DMS53 (cell line): ENCODE data around the gene OSTF1.

ENCODE experiments used
- DNase-seq: peaks from one replicate; lab custom pipeline; 2025; lab: John Stamatoyannopoulos, UW

The OSTF1 gene, protein sequence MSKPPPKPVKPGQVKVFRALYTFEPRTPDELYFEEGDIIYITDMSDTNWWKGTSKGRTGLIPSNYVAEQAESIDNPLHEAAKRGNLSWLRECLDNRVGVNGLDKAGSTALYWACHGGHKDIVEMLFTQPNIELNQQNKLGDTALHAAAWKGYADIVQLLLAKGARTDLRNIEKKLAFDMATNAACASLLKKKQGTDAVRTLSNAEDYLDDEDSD

DNA sequence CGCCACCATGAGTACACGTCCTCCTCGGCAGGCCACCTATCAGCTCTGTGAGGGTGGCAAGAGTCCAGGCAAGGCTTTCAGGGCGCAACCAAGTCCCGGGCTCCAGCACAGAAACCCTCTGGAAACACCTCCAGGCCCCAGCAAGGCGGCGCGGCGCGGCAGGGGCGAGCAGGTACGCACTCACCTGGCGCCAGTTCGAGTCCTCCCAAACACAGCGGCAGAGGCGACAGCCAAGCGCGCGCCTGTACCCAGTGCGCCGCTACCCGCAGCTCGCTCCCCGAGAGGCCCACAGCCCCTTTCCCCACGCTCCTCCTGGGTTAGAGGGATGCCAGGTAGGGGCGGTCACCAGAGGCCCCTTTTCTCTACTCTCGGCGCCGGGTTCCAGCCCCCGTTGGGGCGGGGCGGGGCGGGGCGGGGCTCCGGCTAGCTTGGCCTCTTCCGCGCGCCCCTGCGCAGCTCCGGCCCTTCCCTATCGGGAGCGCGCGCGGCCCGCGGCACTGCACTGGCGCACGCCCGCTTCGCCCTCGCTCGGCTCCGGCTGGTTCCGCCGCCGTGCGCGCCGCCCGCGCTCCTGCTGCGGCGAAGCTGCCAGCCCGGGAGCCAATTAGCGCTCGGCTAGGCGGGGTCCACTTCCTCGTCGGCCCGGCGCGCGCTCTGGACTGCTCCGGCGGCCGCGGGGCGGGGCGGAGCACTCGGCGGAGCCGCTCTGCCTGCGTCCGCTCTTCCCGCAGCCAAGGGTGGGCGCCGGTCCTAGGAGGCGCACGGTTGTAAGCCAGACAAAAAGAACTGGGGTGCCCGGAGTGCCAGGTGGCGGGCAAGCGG lies at the start of gene OSTF1, which contains the start of gene NMRK1:
Gene OSTF1 (plus strand): TSS at position 691 of the 822 bp plus-strand sequence. CDS start 179 bp downstream, outside the sequence.
Gene NMRK1 (minus strand): TSS at position 332 of the 822 bp plus-strand sequence. CDS start 5,040 bp downstream, outside the sequence.
- peak; percentile 97 for DNase-seq

DNA sequence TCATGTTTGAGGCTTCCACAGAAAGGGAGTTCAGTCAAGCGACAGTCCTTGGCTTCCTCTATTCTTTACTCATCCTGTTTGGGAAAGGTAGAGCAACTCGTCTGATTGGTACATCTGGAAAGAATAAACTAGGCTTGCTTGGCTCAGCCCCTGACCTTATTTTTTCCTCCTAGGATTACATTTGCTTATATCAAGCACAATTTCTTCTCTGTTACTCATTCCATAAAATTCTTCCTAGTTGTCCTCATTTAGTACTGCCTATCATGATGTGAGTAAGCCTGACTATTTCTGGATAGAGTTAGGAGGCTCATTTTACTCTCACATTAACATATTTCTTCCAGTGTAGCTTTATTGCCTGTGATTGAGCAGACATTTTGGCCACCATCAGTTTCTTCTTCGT lies 49.3 kb upstream of the OSTF1 start:
- DNase-seq = no peak

DNA sequence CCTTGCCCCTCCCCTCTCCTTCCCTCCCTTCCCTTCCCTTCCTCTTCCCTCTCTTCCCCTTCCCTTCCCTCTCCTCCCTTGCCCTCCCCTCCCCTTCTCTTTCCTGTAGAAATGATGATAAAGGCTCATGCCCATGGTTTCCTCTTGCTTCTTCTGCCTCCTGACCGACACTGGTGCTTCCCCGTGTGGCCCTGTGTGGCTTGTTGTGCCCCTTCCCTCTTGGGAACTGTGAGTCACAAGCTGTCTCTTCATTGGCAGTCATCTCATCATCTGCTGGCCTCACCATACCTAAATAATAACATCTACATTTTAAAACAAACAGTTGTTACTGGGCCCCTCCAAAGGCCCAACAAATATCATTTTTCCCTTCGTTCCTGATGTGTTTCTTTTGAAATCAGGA lies 48.5 kb upstream of the OSTF1 start:
- DNase-seq = no peak

DNA sequence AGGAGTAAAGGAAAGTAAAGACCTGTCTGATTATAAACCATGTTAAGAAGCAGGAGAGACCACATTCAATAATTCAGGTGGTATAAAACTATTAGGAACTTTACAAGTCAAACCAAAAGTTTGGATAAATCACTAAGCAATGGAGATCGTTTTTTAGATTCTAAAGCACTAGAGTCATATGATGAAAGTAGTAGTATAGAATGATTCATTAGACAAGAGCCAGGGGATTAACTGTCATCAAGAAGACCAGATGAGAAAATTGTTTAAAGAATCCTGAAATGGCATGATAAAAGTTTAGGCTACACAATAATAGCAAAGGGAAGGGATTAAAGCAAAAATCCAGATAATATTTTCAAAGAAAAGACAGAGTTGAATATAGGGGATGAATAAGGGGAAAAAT lies 47.3 kb upstream of the OSTF1 start:
- no peak for DNase-seq

DNA sequence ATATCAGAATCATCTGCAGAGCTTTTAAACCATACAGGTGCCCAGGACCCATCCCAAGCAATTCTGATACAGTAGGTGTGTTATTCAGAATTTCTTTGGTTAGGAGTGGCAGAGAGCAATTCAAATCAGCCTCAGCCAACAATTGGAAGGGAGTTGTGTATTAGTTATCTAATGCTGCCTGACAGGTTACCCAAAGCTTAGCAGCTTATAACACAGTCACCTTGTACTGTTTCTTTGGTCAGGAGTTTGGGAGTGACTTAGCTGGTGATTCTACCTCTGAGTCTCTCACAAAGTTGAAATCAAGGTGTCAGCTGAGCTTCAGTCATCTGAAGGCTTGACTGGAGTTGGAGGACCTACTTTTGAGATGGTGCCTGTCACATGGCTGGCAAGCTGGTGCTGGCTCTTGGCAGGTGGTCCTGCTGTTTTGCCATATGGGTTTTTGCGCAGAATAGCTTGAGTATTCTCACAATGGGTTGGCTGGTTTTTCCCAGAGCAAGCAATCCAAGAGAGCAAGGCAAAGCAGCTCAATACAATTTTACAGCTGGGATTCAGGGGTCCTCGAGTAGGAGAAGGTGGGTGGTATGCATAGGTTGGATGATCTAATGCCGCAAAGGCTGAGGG lies 41.5 kb upstream of the OSTF1 start:
- no peak for DNase-seq

DNA sequence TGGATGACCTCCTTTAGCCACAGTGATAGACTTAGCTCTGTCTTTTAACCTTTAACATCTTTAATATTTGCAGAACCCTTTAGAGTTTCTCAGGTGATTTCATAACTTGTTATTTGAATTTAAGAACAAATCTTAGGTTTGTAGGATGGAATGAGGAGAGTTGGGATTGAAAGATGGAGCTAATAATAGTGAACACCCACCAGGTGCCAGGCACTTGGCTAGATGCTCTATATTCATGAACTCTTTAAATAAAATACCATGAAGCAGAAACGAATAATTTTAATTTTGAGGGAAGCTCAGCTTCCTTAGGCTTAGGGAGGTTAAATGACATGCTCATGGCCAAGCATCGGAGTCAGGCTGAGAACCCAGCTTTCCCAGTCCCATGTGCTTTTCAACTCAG lies 40.8 kb upstream of the OSTF1 start:
- DNase-seq = no peak

GRCh38 chr9:75051285-75051684 lies 37.0 kb upstream of the OSTF1 start:
- no peak for DNase-seq

DNA sequence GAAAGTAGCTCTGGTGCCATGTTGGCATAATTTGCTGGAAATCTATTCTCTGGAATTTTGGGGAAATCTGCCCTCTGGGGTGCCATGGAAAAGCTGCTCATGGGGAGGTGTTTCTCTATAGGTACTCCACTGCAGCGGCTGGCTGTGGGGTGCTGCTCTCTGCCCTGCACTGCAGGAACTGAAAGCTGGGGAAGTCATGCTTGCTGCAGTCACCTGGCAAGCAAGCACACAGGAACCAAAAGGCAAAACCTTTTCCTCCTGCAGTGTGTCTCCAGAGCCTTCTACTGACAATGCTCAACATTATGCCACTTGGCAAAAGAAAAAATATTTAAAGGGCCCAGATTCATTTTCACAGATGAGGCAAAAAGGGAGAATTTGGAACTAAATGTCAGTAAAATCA lies 34.4 kb upstream of the OSTF1 start:
- DNase-seq = no peak

GRCh38 chr9:75054368-75055001 lies 33.8 kb upstream of the OSTF1 start:
- DNase-seq = no peak

DNA sequence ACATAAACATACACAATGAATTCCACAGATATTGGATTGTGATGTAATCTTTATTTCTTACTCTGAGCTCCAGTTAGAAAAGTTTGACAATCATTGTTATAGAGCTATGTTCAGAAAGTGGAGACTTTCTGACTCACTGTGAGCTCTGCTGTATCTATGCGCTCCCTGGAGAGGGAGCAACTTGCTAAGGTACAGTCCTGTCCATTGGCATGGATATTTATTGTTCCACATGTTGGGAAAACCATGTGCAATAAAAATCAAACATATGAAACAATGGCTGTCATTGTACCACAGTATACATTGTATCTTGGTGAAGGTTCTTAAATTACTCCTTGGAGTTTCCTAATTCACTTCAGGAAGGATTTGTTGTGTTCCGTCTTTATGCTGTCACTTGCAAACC lies 27.1 kb upstream of the OSTF1 start:
- DNase-seq = no peak

GRCh38 chr9:75063556-75064305 lies 24.6 kb upstream of the OSTF1 start:
- DNase-seq = no peak

- no peak for DNase-seq
These were observed 23.8 kb upstream of the OSTF1 start for GRCh38 chr9:75064307-75065025.

- DNase-seq = no peak
These were observed 22.8 kb upstream of the OSTF1 start for GRCh38 chr9:75065510-75065909.

GRCh38 chr9:75067894-75068293 lies 20.4 kb upstream of the OSTF1 start:
- no peak for DNase-seq

DNA sequence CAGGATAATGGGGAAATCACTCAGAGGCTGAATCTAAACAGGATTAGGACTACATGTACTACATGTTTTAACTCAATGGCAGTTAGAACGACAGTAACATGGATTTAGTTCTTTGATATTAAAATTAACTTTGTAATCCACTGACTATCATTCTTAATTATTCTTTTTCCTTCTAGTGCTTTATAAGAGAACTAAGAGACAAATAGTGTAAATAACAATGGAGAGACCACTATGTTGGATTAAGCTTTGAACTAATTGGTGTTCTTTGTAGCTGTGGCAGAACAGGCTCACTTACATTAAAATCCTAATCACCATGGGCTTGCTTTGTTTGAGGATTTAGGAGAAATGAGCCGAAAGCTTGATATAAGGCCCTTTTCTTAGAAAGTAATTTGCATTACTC lies 19.1 kb upstream of the OSTF1 start:
- DNase-seq = no peak

DNA sequence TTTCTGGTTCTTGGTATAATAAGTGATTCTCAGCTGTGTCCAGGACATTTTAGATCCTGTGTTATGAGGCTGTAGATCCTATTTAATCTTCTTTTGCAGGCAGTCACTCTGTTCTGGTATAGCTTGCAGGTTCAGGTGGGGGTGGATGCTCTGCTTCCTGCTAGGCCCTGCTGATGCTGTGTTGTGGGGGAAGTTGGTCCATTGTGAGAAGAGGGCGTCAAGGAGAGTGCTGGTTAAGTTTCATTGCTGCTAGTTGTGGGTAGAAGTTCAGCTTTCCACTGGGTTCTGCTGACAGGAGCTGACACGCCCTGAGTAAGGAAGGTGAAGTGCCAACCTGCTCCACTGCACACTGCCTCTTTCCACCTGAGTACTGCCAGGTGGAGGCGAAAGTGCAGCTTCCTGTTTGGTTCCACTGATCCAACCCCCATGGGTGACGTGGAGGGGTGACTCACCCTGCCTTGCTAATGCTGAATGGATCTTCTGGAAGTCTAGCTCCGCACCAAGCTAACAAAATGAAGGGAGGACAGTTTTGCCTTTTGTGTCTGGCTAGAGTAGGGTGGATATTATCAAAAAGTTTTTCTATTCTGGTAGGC lies 16.7 kb upstream of the OSTF1 start:
- DNase-seq = peak; percentile 96

- DNase-seq = peak; percentile 4
These were observed 15.4 kb upstream of the OSTF1 start for GRCh38 chr9:75072895-75073294.

DNA sequence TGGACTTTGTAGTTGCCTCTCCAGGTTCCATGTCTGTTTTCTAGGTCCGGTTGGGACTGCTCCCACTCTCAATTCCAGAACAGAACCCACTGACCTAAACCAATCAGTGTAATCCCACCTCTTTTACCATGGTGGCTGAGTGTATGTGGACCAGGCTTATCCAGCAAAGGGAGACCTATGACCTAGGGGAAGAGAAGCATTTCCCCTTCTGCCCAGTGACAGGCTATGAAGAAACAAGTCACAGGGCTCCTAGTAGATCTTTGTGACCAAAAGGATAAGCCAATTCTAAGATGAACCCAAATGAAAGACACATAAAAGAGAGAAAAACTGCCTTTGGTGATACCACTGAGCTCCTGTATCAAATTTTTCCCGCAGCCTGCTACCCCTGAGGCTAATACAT lies 6.7 kb upstream of the OSTF1 start:
- no peak for DNase-seq

GRCh38 chr9:75083188-75083970 lies 4.9 kb upstream of the OSTF1 start:
- DNase-seq = no peak

DNA sequence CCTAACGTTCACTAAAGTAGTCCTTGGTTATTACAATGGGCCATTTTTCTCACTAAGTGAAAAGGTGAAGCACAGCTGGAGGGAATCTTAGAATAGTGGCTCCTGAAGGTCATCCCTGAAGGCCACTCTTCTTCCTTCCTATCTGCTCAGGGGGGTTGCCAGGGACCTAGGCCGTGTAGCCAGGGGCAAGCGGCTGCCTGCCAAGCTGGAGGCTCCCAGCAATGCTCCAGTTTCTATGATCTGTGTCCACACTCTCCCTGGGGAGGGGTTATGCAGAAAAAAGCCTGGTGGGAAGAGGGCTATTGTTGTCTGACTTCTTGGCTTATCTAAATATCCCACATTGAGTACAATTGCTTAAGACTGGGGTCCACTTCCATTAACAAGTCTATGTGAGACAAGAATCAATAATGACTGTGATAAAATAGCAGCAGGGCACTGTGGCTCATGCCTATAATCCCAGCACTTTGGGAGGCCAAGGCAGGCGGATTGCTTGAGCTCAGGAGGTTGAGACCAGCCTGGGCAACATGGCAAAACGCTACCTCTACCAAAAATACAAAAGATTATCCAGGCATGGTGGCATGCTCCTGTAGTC lies 4.1 kb upstream of the OSTF1 start:
- no peak for DNase-seq
